Stomach (tissue), 9 donors: Measurements from ENCODE around the gene FMO2. TPM values are rescaled to one million over a fixed set of nuclear protein-coding genes. Genes with fewer than 3 reads are reported as not detected.

Experiments
- DNase-seq, 2 donors: peaks; one replicate each; pipeline versions ENCODE4 v3.0.0 to v3.0.0-alpha.2; 2013 to 2019
- H3K27ac ChIP-seq, 5 donors: fragments of 200-600 bp in 4 of 5; sonication (generic) in 4 of 5; one replicate each; pipeline ENCODE4 v1.5.1; 2013 to 2019; ENCODE audit warnings: mild to moderate bottlenecking in 1 of 5, moderate library complexity in 1 of 5
- H3K27me3 ChIP-seq, 3 donors: fragments of 200-600 bp; sonication (generic); one replicate each; pipeline ENCODE4 v1.5.1; 2017 to 2019; ENCODE audit warnings: mixed run types in 1 of 3
- H3K36me3 ChIP-seq, 4 donors: fragments of 200-600 bp; sonication (generic); 1 replicate in 3 of 4; 2 replicates in 1 of 4; pipeline ENCODE4 v1.5.1; 2016 to 2019
- H3K4me1 ChIP-seq, 4 donors: fragments of 200-600 bp; sonication (generic); one replicate each; pipeline ENCODE4 v1.5.1; 2016 to 2019
- H3K4me3 ChIP-seq, 4 donors: fragments of 200-600 bp; sonication (generic) in 3 of 4; one replicate each; pipeline ENCODE4 v1.5.1; 2016 to 2019; ENCODE audit warnings: mild to moderate bottlenecking in 1 of 4
- H3K9me3 ChIP-seq, 4 donors: fragments of 200-600 bp; sonication (generic); one replicate each; pipeline ENCODE4 v1.5.1; 2016 to 2019
- EP300 ChIP-seq: sonication (generic); formaldehyde crosslinking; IDR thresholded peaks from one replicate; pipeline ENCODE4 v1.6.1; 2017; ENCODE audit warnings: antibody characterized with exemption
- POLR2A ChIP-seq, 4 donors: fragments of 450-650 bp; IDR thresholded peaks; one replicate each; pipeline ENCODE4 v1.6.1; 2016; ENCODE audit warnings: antibody characterized with exemption in 4 of 4, control low read depth in 2 of 4, mild to moderate bottlenecking in 1 of 4, moderate library complexity in 1 of 4
- POLR2AphosphoS5 ChIP-seq, 3 donors: sonication (generic); formaldehyde crosslinking; IDR thresholded peaks; one replicate each; pipeline ENCODE4 v1.6.1; 2016; ENCODE audit warnings: antibody characterized with exemption in 3 of 3
- WGBS, 5 donors: extraction: QIAGEN DNeasy Blood & Tissue Kit in 3 of 5; methylation state at CpG; one replicate each; pipeline versions ENCODE4 v1.1.5 to v1.1.7; 2013 to 2018; 5-methylcytosine and 5-hydroxymethylcytosine counted together
- intact Hi-C: fragments of 100-400 bp; cut with DNase I; formaldehyde crosslinking; loops from one replicate; pipeline ENCODE4 v1.15.1; 2023; ENCODE audit warnings: low total_unique reads
- polyA plus RNA-seq, 3 donors: library from polyadenylated mRNA; stranded (reverse); fragments of 200-250 nt; gene quantifications; one replicate each; pipeline ENCODE4 v1.2.3, GENCODE V29; 2013
- total RNA-seq, 5 donors: library from RNA; depleted of rRNA; stranded (reverse); fragments of >200 nt; gene quantifications; one replicate each; pipeline versions ENCODE4 v1.1.0 to v1.2.3, GENCODE V29; 2014 to 2016
- TF ChIP-seq, protein P1 (sequence below), 7 experiments: fragments of 450-650 bp in 4 of 7; fragments of 200-600 bp in 3 of 7; sonication (generic) in 3 of 7; IDR thresholded peaks; one replicate each; pipeline ENCODE4 v1.5.1; 2016 to 2019; ENCODE audit warnings: antibody characterized with exemption in 7 of 7, control low read depth in 2 of 7, mild to moderate bottlenecking in 1 of 7
- donor health status: healthy with polysubstance abuse.
- donor health status: Bipolar disorder and iron deficiency.
- donor health status: healthy.

FMO2 gene
- total and polyA plus RNA-seq, 8 donors, result 2.8 to 47.3 (median 5.8) TPM; not detected in 1

DNA sequence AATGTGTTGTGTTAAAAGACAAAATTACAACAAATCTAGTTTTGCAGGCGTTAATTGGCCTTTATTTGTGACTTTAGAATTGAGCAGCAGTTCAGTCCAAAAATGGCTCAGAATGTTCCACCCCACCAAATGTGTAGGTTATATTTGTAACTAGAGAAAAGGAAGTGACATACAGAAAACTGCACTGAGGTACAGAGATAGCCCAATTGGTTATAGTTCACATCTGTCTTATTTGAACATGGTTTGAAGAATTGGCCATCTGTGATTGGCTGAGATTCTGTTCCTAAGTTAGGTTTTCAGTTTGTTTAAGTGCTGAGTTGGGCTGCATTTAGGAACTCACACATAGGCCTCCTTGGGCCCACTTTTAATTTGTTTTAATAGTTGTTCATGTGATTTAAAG, 12.0 kb upstream of the FMO2 start:
- Histone ChIP-seq H3K4me3 (no peak overlapping the region), H3K4me1 (no peaks in the 10 kb centered on the region), H3K27me3 (no peaks in the 10 kb centered on the region), H3K27ac (no peak overlapping the region), H3K9me3 (no peaks in the 10 kb centered on the region), H3K36me3 (no peaks in the 10 kb centered on the region)
- TF ChIP-seq POLR2AphosphoS5 (IDR thresholded peaks at IDR 0.05) (no peak), EP300 (no peak)
- TF ChIP-seq, protein P1, sequence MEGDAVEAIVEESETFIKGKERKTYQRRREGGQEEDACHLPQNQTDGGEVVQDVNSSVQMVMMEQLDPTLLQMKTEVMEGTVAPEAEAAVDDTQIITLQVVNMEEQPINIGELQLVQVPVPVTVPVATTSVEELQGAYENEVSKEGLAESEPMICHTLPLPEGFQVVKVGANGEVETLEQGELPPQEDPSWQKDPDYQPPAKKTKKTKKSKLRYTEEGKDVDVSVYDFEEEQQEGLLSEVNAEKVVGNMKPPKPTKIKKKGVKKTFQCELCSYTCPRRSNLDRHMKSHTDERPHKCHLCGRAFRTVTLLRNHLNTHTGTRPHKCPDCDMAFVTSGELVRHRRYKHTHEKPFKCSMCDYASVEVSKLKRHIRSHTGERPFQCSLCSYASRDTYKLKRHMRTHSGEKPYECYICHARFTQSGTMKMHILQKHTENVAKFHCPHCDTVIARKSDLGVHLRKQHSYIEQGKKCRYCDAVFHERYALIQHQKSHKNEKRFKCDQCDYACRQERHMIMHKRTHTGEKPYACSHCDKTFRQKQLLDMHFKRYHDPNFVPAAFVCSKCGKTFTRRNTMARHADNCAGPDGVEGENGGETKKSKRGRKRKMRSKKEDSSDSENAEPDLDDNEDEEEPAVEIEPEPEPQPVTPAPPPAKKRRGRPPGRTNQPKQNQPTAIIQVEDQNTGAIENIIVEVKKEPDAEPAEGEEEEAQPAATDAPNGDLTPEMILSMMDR (IDR thresholded peaks at IDR 0.05), result no peak
- DNase-seq, result no peak
- intact Hi-C loops, result no loop called here
- 60 to 95% (median 86%) methylated on average over 1 of the region's 1 CpG for whole genome bisulfite sequencing, 5 donors

DNA sequence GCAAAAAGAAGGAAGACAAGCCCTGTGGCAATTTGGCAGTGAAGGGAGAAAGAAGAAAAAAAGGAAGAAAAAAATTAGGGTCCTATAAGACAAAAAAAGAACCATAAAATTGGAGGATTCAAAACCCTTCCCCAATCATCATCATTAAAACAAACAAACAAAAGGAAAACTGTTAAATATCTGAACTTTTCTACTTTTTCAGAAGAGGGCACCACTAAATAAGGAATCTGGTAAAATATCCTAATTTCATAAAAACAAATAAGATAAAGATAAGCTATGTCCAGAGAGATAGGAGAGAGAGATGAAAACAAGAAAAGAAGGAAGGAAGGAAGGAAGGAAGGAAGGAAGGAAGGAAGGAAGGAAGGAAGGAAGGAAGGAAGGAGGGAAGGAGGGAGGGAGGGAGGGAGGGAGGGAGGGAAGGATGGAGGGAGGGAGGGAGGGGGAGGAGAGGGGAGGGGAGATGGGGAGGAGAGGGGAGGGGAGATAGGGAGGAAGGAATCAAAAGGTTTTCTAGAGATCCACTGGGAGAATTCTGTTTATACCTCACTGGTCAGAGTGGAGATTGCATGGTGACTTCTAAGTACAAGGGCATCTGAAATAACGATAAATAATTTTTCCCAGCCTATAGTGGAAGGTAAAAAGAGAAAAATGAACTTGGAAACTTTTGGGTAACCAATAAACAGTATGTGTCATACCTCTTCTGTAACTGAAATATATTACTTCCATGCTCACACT, 10.4 kb upstream of the FMO2 start:
- no peak overlapping the region for H3K27ac ChIP-seq
- no peak for DNase-seq
- H3K9me3 ChIP-seq, result no peaks in the 10 kb centered on the region
- H3K36me3 ChIP-seq, result no peaks in the 10 kb centered on the region
- no peaks in the 10 kb centered on the region for H3K4me1 ChIP-seq
- TF ChIP-seq, protein P1 (IDR thresholded peaks at IDR 0.05), result no peak
- TF ChIP-seq EP300 (no peak), POLR2A (IDR thresholded peaks at IDR 0.05) (no peak), POLR2AphosphoS5 (IDR thresholded peaks at IDR 0.05) (no peak)
- intact Hi-C loops, result no loop called here
- 79 to 100% (median 83%) methylated on average over 1 of the region's 1 CpG for WGBS, 5 donors
- H3K27me3 ChIP-seq, result no peaks in the 10 kb centered on the region
- no peak overlapping the region for H3K4me3 ChIP-seq

DNA sequence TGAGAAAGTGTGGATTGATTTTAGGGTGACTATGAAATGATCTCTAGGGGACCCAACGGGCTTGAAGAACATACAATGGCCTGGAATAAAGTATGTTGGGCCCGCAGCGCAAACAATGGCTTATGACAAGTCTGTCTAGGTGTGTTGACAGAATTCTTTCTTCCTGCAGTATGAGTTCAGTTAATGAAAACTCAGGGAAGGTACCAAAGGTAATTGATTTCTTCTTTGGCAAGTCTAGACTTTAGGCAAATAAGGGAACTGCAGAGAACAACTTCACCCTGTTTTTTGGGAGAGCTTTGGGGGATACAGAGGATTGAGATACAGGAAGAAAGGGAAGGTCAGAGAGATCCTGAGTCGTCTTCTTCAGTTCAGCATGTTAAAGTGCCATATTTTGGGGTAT, 7.8 kb upstream of the FMO2 start:
- Histone ChIP-seq H3K27me3 (no peaks in the 10 kb centered on the region), H3K36me3 (no peaks in the 10 kb centered on the region), H3K27ac (no peak overlapping the region), H3K4me3 (no peak overlapping the region), H3K4me1 (no peaks in the 10 kb centered on the region), H3K9me3 (no peaks in the 10 kb centered on the region)
- WGBS, 5 donors, result 80 to 94% (median 84%) methylated on average over 4 of the region's 4 CpGs
- TF ChIP-seq POLR2AphosphoS5 (IDR thresholded peaks at IDR 0.05) (no peak), POLR2A (IDR thresholded peaks at IDR 0.05) (no peak), EP300 (no peak)
- TF ChIP-seq, protein P1 (IDR thresholded peaks at IDR 0.05), result no peak
- DNase-seq, result no peak
- intact Hi-C loops, result no loop called here

DNA sequence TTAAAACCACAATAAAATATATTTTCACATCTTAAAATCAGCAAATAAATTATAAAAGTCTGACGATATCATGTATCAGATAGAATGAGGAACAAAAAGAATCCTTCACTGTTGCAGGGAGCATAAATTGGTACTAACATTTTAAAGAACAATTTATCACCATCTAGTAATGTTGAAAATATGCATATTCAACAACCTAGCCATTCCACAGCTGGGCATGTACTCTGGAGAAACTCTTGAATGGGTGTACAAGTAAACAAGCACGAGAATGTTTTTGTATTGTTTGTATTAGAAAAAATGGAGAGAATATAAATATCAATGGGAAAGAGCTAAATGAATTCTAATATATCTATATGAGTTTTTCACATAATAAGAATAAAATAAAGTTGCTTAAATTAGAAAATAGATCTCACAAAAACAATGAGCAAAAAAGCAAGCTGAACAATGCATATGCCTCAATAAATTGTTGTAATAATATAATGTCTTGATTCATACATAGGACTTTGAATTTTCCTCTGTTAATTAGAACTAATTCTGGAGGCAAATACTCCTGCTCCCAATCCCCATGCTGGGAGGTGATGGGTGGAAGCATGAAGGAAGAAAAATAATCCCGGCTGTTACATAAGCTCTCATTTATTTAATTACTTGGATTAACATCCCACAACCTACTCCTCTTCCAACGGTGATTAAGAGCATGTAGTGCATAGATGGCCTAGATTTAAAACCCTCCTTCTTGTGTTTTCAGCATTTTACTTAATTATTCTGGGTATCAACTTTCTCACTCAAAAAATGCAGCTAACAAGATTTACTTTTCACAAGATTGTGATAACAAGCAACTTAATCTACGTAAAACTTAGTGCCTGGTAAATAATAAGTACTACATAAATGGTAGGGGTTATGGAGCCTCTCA, 5.5 kb upstream of the FMO2 start:
- intact Hi-C loops, result no loop called here
- no peaks in the 10 kb centered on the region for H3K27me3 ChIP-seq
- no peaks in the 10 kb centered on the region for H3K9me3 ChIP-seq
- no peak overlapping the region for H3K27ac ChIP-seq
- no peaks in the 10 kb centered on the region for H3K36me3 ChIP-seq
- H3K4me1 ChIP-seq, result peaks cover 0 to 3% (median 0%) of the 10 kb centered on the region in 4 donors
- H3K4me3 ChIP-seq, result no peak overlapping the region
- WGBS, 5 donors, result 44 to 72% (median 58%) methylated on average over 5 of the region's 5 CpGs
- DNase-seq, result no peak
- no peak for TF ChIP-seq EP300
